WTC11 (cell line): ENCODE data around the gene LRFN2. TPM values are rescaled to one million over a fixed set of nuclear protein-coding genes. Genes with fewer than 3 reads are reported as not detected.
A peak's percentile ranks its signal among the peaks of the same experiment; 100 is the strongest.

Experiments
- ATAC-seq: fragments of 200-7000 bp; cut with Tn5 transposase; 2 replicates; pipeline ENCODE4 v1.10.0; 2021; ENCODE audit warnings: mild to moderate bottlenecking, moderate library complexity
- CTCF ChIA-PET: fragments of 300-600 bp; sonication (Branson Sonifier 250); formaldehyde crosslinking; loops from one replicate; lab custom pipeline; 2021; ENCODE audit warnings: antibody characterized with exemption; lab: Charles Lee
- POLR2A ChIA-PET: fragments of 350-600 bp; sonication (Branson Sonifier 250); formaldehyde crosslinking; loops from one replicate; lab custom pipeline; 2021; ENCODE audit warnings: antibody characterized with exemption; lab: Charles Lee
- DNase-seq: peaks from one replicate; pipeline ENCODE4 v3.0.0; 2021; ENCODE audit warnings: low spot score
- H3K27ac Mint-ChIP-seq: 2 replicates; pipeline ENCODE4 v1.8.0; 2021; ENCODE audit warnings: mixed read lengths
- H3K27me3 Mint-ChIP-seq: 2 replicates; pipeline ENCODE4 v1.8.0; 2021; ENCODE audit warnings: low read depth, mild to moderate bottlenecking, moderate library complexity, mixed read lengths
- H3K36me3 Mint-ChIP-seq: 2 replicates; pipeline ENCODE4 v1.8.0; 2021; ENCODE audit warnings: mixed read lengths
- H3K4me1 Mint-ChIP-seq: 2 replicates; pipeline ENCODE4 v1.8.0; 2022; ENCODE audit warnings: mixed read lengths
- H3K4me3 Mint-ChIP-seq: 2 replicates; pipeline ENCODE4 v1.8.0; 2021; ENCODE audit warnings: mild to moderate bottlenecking, moderate library complexity, mixed read lengths
- H3K9me3 Mint-ChIP-seq: 2 replicates; pipeline ENCODE4 v1.8.0; 2021; ENCODE audit warnings: mixed read lengths
- ATF1 ChIP-seq: sonication (generic); formaldehyde crosslinking; IDR thresholded peaks from 2 replicates; pipeline ENCODE4 v1.8.1; 2023; ENCODE audit warnings: mild to moderate bottlenecking, moderate library complexity, missing genetic modification reagents
- CREB1 ChIP-seq: sonication (generic); formaldehyde crosslinking; IDR thresholded peaks from 2 replicates; pipeline ENCODE4 v1.8.0; 2023; ENCODE audit warnings: mild to moderate bottlenecking, missing genetic modification reagents
- EMX1 ChIP-seq: fragments of 250-450 bp; sonication (Bioruptor Pico); IDR thresholded peaks from 2 replicates; pipeline ENCODE4 v1.8.0; 2021; ENCODE audit warnings: mild to moderate bottlenecking
- ESRRA ChIP-seq: sonication (generic); formaldehyde crosslinking; IDR thresholded peaks from 2 replicates; pipeline ENCODE4 v1.8.1; 2022; ENCODE audit warnings: mild to moderate bottlenecking, missing genetic modification reagents, borderline replicate concordance
- ETV6 ChIP-seq: sonication (generic); formaldehyde crosslinking; IDR thresholded peaks from 2 replicates; pipeline ENCODE4 v1.8.1; 2022; ENCODE audit warnings: mild to moderate bottlenecking, missing genetic modification reagents
- FOXJ3 ChIP-seq: sonication (generic); formaldehyde crosslinking; IDR thresholded peaks from 2 replicates; pipeline ENCODE4 v1.9.0; 2021; ENCODE audit warnings: missing genetic modification reagents, mild to moderate bottlenecking, borderline replicate concordance
- FOXP1 ChIP-seq: sonication (generic); formaldehyde crosslinking; IDR thresholded peaks from 2 replicates; pipeline ENCODE4 v1.8.0; 2022; ENCODE audit warnings: missing genetic modification reagents, mild to moderate bottlenecking, moderate library complexity, borderline replicate concordance
- GABPB1 ChIP-seq: sonication (generic); formaldehyde crosslinking; IDR thresholded peaks from 2 replicates; pipeline ENCODE4 v1.8.1; 2023; ENCODE audit warnings: mild to moderate bottlenecking, missing genetic modification reagents
- GTF2I ChIP-seq: fragments of 250-450 bp; sonication (Bioruptor Pico); conservative IDR thresholded peaks from 2 replicates; pipeline ENCODE4 v1.4.0; 2021; ENCODE audit warnings: mild to moderate bottlenecking
- IRF2 ChIP-seq: sonication (generic); formaldehyde crosslinking; IDR thresholded peaks from 2 replicates; pipeline ENCODE4 v1.8.0; 2022; ENCODE audit warnings: low read depth, missing genetic modification reagents, borderline replicate concordance
- JUN ChIP-seq: sonication (generic); formaldehyde crosslinking; IDR thresholded peaks from 2 replicates; pipeline ENCODE4 v1.8.0; 2023; ENCODE audit warnings: mild to moderate bottlenecking, missing genetic modification reagents
- NR1H2 ChIP-seq: sonication (generic); formaldehyde crosslinking; IDR thresholded peaks from 2 replicates; pipeline ENCODE4 v1.9.0; 2021; ENCODE audit warnings: mild to moderate bottlenecking, moderate library complexity, missing genetic modification reagents
- NR2C2 ChIP-seq: sonication (generic); formaldehyde crosslinking; IDR thresholded peaks from 2 replicates; pipeline ENCODE4 v1.8.0; 2022; ENCODE audit warnings: mild to moderate bottlenecking, missing genetic modification reagents
- OVOL2 ChIP-seq: fragments of 250-450 bp; sonication (Bioruptor Pico); IDR thresholded peaks from 2 replicates; pipeline ENCODE4 v1.9.0; 2021; ENCODE audit warnings: mild to moderate bottlenecking, borderline replicate concordance
- PRRX2 ChIP-seq: fragments of 250-450 bp; sonication (Bioruptor Pico); IDR thresholded peaks from 2 replicates; pipeline ENCODE4 v1.8.0; 2021; ENCODE audit warnings: mild to moderate bottlenecking
- RELA ChIP-seq: sonication (generic); formaldehyde crosslinking; IDR thresholded peaks from 2 replicates; pipeline ENCODE4 v1.8.1; 2022; ENCODE audit warnings: missing genetic modification reagents, mild to moderate bottlenecking, borderline replicate concordance
- SMAD4 ChIP-seq: sonication (generic); formaldehyde crosslinking; IDR thresholded peaks from 2 replicates; pipeline ENCODE4 v1.8.0; 2022; ENCODE audit warnings: mild to moderate bottlenecking, missing genetic modification reagents
- SOX15 ChIP-seq: fragments of 250-450 bp; sonication (Bioruptor Pico); IDR thresholded peaks from 2 replicates; pipeline ENCODE4 v1.9.0; 2021; ENCODE audit warnings: mild to moderate bottlenecking
- TEAD1 ChIP-seq: sonication (generic); formaldehyde crosslinking; IDR thresholded peaks from 2 replicates; pipeline ENCODE4 v1.8.0; 2022; ENCODE audit warnings: mild to moderate bottlenecking, missing genetic modification reagents
- TP53 ChIP-seq: sonication (generic); formaldehyde crosslinking; IDR thresholded peaks from 2 replicates; pipeline ENCODE4 v1.8.1; 2023; ENCODE audit warnings: mild to moderate bottlenecking, missing genetic modification reagents
- ZNF396 ChIP-seq: fragments of 250-450 bp; sonication (Bioruptor Pico); IDR thresholded peaks from 2 replicates; pipeline ENCODE4 v1.8.0; 2021; ENCODE audit warnings: mild to moderate bottlenecking, moderate library complexity, borderline replicate concordance
- ZNF416 ChIP-seq: fragments of 250-450 bp; sonication (Bioruptor Pico); IDR thresholded peaks from 2 replicates; pipeline ENCODE4 v1.9.0; 2021; ENCODE audit warnings: mild to moderate bottlenecking, inconsistent platforms
- ZNF671 ChIP-seq: fragments of 250-450 bp; sonication (Bioruptor Pico); IDR thresholded peaks from 2 replicates; pipeline ENCODE4 v1.8.0; 2021; ENCODE audit warnings: mild to moderate bottlenecking
- total RNA-seq: library from RNA; stranded (reverse); gene quantifications from 3 replicates; pipeline ENCODE4 v1.2.3, GENCODE V29; 2021
- TF ChIP-seq, protein P1 (sequence below): sonication (generic); formaldehyde crosslinking; IDR thresholded peaks from 2 replicates; pipeline ENCODE4 v1.8.0; 2023; ENCODE audit warnings: missing genetic modification reagents
- TF ChIP-seq, protein P2 (sequence below): fragments of 250-450 bp; sonication (Bioruptor Pico); IDR thresholded peaks from 2 replicates; pipeline ENCODE4 v1.8.0; 2021; ENCODE audit warnings: mild to moderate bottlenecking
- TF ChIP-seq, protein P3 (sequence below): sonication (generic); formaldehyde crosslinking; IDR thresholded peaks from 2 replicates; pipeline ENCODE4 v1.8.0; 2023; ENCODE audit warnings: missing genetic modification reagents, mild to moderate bottlenecking, borderline replicate concordance
- TF ChIP-seq, protein P4 (sequence below): sonication (generic); formaldehyde crosslinking; IDR thresholded peaks from 2 replicates; pipeline ENCODE4 v1.8.0; 2023; ENCODE audit warnings: mild to moderate bottlenecking, missing genetic modification reagents
- TF ChIP-seq, protein P5 (sequence below): fragments of 250-450 bp; sonication (Bioruptor Pico); conservative IDR thresholded peaks from 2 replicates; pipeline ENCODE4 v1.9.0; 2021; ENCODE audit warnings: mild to moderate bottlenecking

The LRFN2 gene
- total RNA-seq, 1 experiment from 2014 or later = 1.6 TPM

DNA sequence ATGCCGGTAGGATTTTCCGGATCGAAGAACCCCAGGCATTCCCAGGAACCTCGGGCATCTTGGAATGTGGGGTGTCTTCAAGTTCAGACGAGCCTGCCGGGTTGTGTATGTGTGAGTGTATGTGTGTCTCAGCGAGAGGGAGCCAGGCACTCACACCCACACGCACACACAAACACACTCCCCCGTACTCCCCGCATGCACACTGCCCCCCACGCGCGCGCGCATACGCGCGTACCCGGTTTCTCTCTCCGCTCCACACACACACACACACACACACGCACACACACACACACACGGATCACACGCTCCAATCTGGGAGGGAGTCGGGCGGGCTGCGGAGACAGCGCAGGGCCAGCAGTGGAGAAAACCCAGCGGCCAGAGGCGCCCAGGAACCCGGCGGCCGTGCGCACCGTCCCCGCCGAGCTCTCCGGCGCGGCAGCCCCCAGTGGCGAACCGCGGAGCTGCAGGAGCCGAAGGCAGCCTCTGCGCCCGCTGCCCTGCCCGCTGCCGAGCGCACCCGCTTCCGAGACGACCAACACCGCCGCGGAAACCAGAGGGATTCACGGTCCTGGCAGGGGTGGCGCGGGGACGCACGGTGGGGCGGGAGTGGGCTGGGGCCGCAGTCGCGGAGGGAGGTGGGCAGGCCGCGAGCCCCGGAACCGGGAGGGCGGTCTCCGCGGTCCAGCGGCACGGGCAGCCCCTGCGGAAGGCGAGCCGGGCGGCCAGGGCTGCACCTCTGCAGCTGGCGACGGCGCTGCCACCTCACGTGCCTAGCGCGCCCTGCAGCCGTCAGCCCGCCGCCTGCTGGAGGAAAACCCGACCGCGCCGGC lies at the start of gene LRFN2 (continued):
- no peak for TF ChIP-seq IRF2 (CRISPR knock-in tag)
- TF ChIP-seq OVOL2 (CRISPR knock-in tag) = no peak
- TF ChIP-seq ATF1 (CRISPR knock-in tag) = peak; percentile 63; the same call in 1 of the 2 replicates
- TF ChIP-seq, protein P1, sequence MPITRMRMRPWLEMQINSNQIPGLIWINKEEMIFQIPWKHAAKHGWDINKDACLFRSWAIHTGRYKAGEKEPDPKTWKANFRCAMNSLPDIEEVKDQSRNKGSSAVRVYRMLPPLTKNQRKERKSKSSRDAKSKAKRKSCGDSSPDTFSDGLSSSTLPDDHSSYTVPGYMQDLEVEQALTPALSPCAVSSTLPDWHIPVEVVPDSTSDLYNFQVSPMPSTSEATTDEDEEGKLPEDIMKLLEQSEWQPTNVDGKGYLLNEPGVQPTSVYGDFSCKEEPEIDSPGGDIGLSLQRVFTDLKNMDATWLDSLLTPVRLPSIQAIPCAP = peak; percentile 75; the same call in 1 of the 2 replicates
- TF ChIP-seq GABPB1 (CRISPR knock-in tag) = no peak
- TF ChIP-seq, protein P2, sequence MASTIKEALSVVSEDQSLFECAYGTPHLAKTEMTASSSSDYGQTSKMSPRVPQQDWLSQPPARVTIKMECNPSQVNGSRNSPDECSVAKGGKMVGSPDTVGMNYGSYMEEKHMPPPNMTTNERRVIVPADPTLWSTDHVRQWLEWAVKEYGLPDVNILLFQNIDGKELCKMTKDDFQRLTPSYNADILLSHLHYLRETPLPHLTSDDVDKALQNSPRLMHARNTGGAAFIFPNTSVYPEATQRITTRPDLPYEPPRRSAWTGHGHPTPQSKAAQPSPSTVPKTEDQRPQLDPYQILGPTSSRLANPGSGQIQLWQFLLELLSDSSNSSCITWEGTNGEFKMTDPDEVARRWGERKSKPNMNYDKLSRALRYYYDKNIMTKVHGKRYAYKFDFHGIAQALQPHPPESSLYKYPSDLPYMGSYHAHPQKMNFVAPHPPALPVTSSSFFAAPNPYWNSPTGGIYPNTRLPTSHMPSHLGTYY (CRISPR knock-in tag) = no peak
- TF ChIP-seq FOXP1 (CRISPR knock-in tag) = peak; percentile 84
- TF ChIP-seq JUN (CRISPR knock-in tag) = 0 out of 2 replicates have a peak, but pooled peaks have one; percentile 12
- TF ChIP-seq, protein P3, sequence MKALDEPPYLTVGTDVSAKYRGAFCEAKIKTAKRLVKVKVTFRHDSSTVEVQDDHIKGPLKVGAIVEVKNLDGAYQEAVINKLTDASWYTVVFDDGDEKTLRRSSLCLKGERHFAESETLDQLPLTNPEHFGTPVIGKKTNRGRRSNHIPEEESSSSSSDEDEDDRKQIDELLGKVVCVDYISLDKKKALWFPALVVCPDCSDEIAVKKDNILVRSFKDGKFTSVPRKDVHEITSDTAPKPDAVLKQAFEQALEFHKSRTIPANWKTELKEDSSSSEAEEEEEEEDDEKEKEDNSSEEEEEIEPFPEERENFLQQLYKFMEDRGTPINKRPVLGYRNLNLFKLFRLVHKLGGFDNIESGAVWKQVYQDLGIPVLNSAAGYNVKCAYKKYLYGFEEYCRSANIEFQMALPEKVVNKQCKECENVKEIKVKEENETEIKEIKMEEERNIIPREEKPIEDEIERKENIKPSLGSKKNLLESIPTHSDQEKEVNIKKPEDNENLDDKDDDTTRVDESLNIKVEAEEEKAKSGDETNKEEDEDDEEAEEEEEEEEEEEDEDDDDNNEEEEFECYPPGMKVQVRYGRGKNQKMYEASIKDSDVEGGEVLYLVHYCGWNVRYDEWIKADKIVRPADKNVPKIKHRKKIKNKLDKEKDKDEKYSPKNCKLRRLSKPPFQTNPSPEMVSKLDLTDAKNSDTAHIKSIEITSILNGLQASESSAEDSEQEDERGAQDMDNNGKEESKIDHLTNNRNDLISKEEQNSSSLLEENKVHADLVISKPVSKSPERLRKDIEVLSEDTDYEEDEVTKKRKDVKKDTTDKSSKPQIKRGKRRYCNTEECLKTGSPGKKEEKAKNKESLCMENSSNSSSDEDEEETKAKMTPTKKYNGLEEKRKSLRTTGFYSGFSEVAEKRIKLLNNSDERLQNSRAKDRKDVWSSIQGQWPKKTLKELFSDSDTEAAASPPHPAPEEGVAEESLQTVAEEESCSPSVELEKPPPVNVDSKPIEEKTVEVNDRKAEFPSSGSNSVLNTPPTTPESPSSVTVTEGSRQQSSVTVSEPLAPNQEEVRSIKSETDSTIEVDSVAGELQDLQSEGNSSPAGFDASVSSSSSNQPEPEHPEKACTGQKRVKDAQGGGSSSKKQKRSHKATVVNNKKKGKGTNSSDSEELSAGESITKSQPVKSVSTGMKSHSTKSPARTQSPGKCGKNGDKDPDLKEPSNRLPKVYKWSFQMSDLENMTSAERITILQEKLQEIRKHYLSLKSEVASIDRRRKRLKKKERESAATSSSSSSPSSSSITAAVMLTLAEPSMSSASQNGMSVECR (CRISPR knock-in tag) = peak; percentile 78; the same call in 1 of the 2 replicates
- no peak for TF ChIP-seq ZNF416 (CRISPR knock-in tag)
- no peak for TF ChIP-seq ZNF396 (CRISPR knock-in tag)
- TF ChIP-seq ETV6 (CRISPR knock-in tag) = peak; percentile 94
- 0 out of 2 replicates have a peak, but pooled peaks have one; percentile 33 for TF ChIP-seq SMAD4
- peak; percentile 69; the same call in 1 of the 2 replicates for TF ChIP-seq ESRRA (CRISPR knock-in tag)
- no peak for TF ChIP-seq FOXJ3 (CRISPR knock-in tag)

DNA sequence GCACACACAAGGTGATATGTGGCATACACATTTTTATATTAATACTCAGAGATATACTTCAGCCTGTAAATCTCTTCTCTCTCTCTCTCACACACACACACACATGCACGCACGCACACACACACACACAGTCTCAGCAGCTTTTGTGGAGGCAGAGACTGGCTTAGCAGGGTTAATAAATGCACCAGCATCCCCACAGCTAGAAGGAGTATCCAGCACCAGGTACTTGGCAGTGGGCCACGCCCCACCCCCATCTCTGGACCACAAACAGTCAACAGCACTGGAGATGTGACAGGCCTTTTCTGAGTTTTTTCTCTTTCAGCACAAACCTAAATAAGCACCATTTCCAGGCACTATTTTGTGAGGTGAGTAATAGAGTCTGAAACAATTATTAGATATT lies 47.3 kb upstream of the LRFN2 start:
- no peak overlapping the region for H3K4me3 Mint-ChIP-seq
- no peaks in the 10 kb centered on the region for H3K9me3 Mint-ChIP-seq
- H3K27ac Mint-ChIP-seq = no peak overlapping the region
- no peaks in the 10 kb centered on the region for H3K4me1 Mint-ChIP-seq
- ChIA-PET CTCF (no interaction called here), POLR2A (no interaction called here)
- no peaks in the 10 kb centered on the region for H3K27me3 Mint-ChIP-seq
- ATAC-seq (no peak), DNase-seq (no peak)
- no peaks in the 10 kb centered on the region for H3K36me3 Mint-ChIP-seq
- TF ChIP-seq EMX1 (CRISPR knock-in tag) (no peak), TEAD1 (no peak), GTF2I (CRISPR knock-in tag) (no peak), NR2C2 (CRISPR knock-in tag) (no peak), ATF1 (CRISPR knock-in tag) (no peak), ZNF671 (no peak), SOX15 (CRISPR knock-in tag) (no peak), CREB1 (CRISPR knock-in tag) (no peak), TP53 (no peak), PRRX2 (CRISPR knock-in tag) (no peak), RELA (CRISPR knock-in tag) (no peak), NR1H2 (no peak)
- TF ChIP-seq, protein P4, sequence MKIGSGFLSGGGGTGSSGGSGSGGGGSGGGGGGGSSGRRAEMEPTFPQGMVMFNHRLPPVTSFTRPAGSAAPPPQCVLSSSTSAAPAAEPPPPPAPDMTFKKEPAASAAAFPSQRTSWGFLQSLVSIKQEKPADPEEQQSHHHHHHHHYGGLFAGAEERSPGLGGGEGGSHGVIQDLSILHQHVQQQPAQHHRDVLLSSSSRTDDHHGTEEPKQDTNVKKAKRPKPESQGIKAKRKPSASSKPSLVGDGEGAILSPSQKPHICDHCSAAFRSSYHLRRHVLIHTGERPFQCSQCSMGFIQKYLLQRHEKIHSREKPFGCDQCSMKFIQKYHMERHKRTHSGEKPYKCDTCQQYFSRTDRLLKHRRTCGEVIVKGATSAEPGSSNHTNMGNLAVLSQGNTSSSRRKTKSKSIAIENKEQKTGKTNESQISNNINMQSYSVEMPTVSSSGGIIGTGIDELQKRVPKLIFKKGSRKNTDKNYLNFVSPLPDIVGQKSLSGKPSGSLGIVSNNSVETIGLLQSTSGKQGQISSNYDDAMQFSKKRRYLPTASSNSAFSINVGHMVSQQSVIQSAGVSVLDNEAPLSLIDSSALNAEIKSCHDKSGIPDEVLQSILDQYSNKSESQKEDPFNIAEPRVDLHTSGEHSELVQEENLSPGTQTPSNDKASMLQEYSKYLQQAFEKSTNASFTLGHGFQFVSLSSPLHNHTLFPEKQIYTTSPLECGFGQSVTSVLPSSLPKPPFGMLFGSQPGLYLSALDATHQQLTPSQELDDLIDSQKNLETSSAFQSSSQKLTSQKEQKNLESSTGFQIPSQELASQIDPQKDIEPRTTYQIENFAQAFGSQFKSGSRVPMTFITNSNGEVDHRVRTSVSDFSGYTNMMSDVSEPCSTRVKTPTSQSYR (CRISPR knock-in tag) = no peak
- TF ChIP-seq, protein P5, sequence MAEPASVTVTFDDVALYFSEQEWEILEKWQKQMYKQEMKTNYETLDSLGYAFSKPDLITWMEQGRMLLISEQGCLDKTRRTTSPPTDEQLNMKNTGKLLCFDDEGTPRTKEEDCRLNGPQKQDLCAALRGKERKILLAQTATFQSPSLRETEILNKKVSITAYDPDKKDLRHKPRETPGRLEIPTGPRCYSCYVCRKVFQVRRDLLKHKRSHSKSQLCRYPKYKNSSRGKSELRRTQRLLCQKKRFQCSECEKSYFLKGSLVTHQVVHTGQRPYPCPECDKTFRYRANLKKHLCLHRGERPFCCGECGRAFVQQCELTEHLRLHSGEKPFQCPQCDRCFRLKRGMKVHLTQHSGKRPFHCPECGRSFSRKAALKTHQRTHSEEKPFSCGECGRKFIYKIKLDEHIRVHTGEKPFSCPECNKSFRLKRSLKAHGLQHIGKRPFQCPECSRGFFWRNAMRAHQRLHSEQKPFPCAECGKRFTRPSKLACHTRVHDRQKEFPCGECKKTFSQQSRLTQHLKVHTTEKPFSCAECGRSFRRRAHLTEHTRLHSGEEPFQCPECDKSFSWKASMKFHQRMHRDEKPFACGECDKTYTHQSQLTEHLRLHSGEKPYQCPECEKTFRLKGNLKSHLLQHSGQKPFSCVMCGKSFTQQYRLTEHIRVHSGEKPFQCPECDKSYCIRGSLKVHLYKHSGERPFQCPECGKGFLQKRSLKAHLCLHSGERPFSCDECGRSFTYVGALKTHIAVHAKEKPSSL (CRISPR knock-in tag) = no peak
